Astrocyte (in vitro differentiated cells and primary cell): ENCODE results near the gene ZNF512B. TPM values are rescaled to one million over a fixed set of nuclear protein-coding genes. Genes with fewer than 3 reads are reported as not detected.

ENCODE experiments used
- DNase-seq: peaks from one replicate; pipeline ENCODE4 v3.0.0-alpha.2; 2010; ENCODE audit warnings: low read depth
- FAIRE-seq: peaks from 2 replicates; lab custom pipeline; 2011; peaks lifted over from hg19 to GRCh38; lab: Jason Lieb, UNC
- H2AFZ ChIP-seq: 2 replicates; pipeline ENCODE4 v1.6.0; 2012; ENCODE audit warnings: low read depth, low read length, inconsistent platforms
- H3K27ac ChIP-seq: 2 replicates; pipeline ENCODE4 v1.5.1; 2011; ENCODE audit warnings: low read depth, low read length, inconsistent platforms
- H3K27me3 ChIP-seq: 2 replicates; pipeline ENCODE4 v1.6.0; 2011; ENCODE audit warnings: low read length, inconsistent platforms; ENCODE audit not compliant: insufficient read depth
- H3K36me3 ChIP-seq: 2 replicates; pipeline ENCODE4 v1.5.1; 2011; ENCODE audit warnings: low read length, inconsistent platforms; ENCODE audit not compliant: insufficient read depth
- H3K4me1 ChIP-seq: 2 replicates; pipeline ENCODE4 v1.5.1; 2011; ENCODE audit warnings: low read length, inconsistent platforms; ENCODE audit not compliant: insufficient read depth
- H3K4me2 ChIP-seq: 2 replicates; pipeline ENCODE4 v1.6.0; 2012; ENCODE audit warnings: low read length, inconsistent platforms
- H3K4me3 ChIP-seq: 2 replicates; pipeline ENCODE4 v1.5.1; 2011; ENCODE audit warnings: low read depth, mild to moderate bottlenecking, low read length, inconsistent platforms; ENCODE audit not compliant: insufficient read depth
- H3K79me2 ChIP-seq: 2 replicates; pipeline ENCODE4 v1.6.0; 2012; ENCODE audit warnings: mild to moderate bottlenecking, low read length, inconsistent platforms; ENCODE audit not compliant: insufficient read depth
- H3K9ac ChIP-seq: 2 replicates; pipeline ENCODE4 v1.6.0; 2012; ENCODE audit warnings: mild to moderate bottlenecking, low read length, inconsistent platforms
- H3K9me3 ChIP-seq: 2 replicates; pipeline ENCODE4 v1.5.1; 2012; ENCODE audit warnings: low read depth, mild to moderate bottlenecking, low read length, inconsistent platforms; ENCODE audit not compliant: insufficient read depth
- H4K20me1 ChIP-seq: 2 replicates; pipeline ENCODE4 v1.6.0; 2012; ENCODE audit warnings: low read length, inconsistent platforms; ENCODE audit not compliant: insufficient read depth
- H3K27ac Mint-ChIP-seq: one replicate; pipeline ENCODE4 v1.8.0; 2021; ENCODE audit warnings: mild to moderate bottlenecking, mixed read lengths; ENCODE audit not compliant: unreplicated experiment
- H3K27me3 Mint-ChIP-seq: one replicate; pipeline ENCODE4 v1.8.0; 2021; ENCODE audit warnings: low read depth, mixed read lengths; ENCODE audit not compliant: unreplicated experiment
- H3K36me3 Mint-ChIP-seq: one replicate; pipeline ENCODE4 v1.8.0; 2021; ENCODE audit warnings: low read depth, mixed read lengths; ENCODE audit not compliant: unreplicated experiment
- H3K4me1 Mint-ChIP-seq: one replicate; pipeline ENCODE4 v1.8.0; 2021; ENCODE audit warnings: low read depth, mixed read lengths; ENCODE audit not compliant: unreplicated experiment
- H3K4me3 Mint-ChIP-seq: one replicate; pipeline ENCODE4 v1.8.0; 2021; ENCODE audit warnings: mild to moderate bottlenecking, moderate library complexity, mixed read lengths; ENCODE audit not compliant: unreplicated experiment
- H3K9me3 Mint-ChIP-seq: one replicate; pipeline ENCODE4 v1.8.0; 2021; ENCODE audit warnings: mild to moderate bottlenecking, mixed read lengths; ENCODE audit not compliant: unreplicated experiment
- CTCF ChIP-seq: IDR thresholded peaks from 2 replicates; pipeline ENCODE4 v1.5.1; 2011; ENCODE audit warnings: low read depth, mild to moderate bottlenecking, inconsistent platforms, low read length, moderate library complexity; ENCODE audit not compliant: insufficient read depth
- EZH2 ChIP-seq: IDR thresholded peaks from 2 replicates; pipeline ENCODE4 v1.6.1; 2012; ENCODE audit warnings: mild to moderate bottlenecking, low read length, inconsistent platforms; ENCODE audit not compliant: insufficient read depth
- total RNA-seq: library from RNA; stranded (reverse); gene quantifications from 2 replicates; pipeline ENCODE4 v1.2.1, GENCODE V29; 2021

ZNF512B gene
- total RNA-seq, 1 donor from 2014 or later, result 27.7 TPM

- peaks cover 81% of the 10 kb centered on the region for H3K79me2 ChIP-seq
Observed at GRCh38 chr20:63923651-63924050, 46.1 kb downstream of the ZNF512B start.

DNA sequence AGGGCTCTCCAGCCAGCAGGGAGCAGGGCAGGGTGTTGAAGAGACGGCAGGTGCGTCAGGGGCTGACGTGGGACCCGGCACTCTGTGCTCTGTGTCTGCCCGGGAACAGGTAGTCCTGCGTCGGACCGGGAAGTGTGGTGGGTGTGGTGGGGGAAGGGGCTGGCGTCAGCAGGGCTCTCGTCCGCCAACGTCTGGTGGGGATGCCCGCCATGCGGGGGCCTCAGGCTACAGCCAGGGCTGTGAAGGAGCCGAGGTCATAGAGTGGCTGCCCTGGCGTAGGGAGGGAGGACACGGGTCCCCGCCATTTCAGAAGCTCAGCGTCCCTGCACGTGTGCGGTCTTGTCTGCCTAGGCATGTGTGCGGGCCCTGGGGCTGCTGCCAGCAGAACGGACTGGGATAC lies 49.5 kb downstream of the ZNF512B start:
- Histone ChIP-seq H3K4me1 (no peaks in the 10 kb centered on the region), H3K27ac (no peak overlapping the region), H3K4me3 (no peak overlapping the region), H3K27me3 (no peaks in the 10 kb centered on the region), H4K20me1 (peaks cover 69% of the 10 kb centered on the region), H3K36me3 (no peaks in the 10 kb centered on the region), H3K9ac (no peak overlapping the region), H3K79me2 (peaks cover 84% of the 10 kb centered on the region), H2AFZ (no peak overlapping the region), H3K9me3 (no peaks in the 10 kb centered on the region), H3K4me2 (no peak overlapping the region)
- no peak for DNase-seq
- FAIRE-seq, result no peak
- Mint-ChIP-seq H3K4me1 (peaks cover 2% of the 10 kb centered on the region), H3K27ac (no peak overlapping the region), H3K27me3 (no peaks in the 10 kb centered on the region), H3K36me3 (peaks cover 24% of the 10 kb centered on the region), H3K4me3 (no peak overlapping the region), H3K9me3 (peaks cover 5% of the 10 kb centered on the region)
- no peak for TF ChIP-seq EZH2
- TF ChIP-seq CTCF, result no peak

More at GRCh38 chr20:63923651-63924050, 46.1 kb downstream of the ZNF512B start:
- peaks cover 11% of the 10 kb centered on the region for H3K36me3 ChIP-seq
- Mint-ChIP-seq H3K9me3 (peaks cover 3% of the 10 kb centered on the region), H3K27ac (no peak overlapping the region), H3K27me3 (no peaks in the 10 kb centered on the region), H3K36me3 (peaks cover 11% of the 10 kb centered on the region), H3K4me1 (peaks cover 5% of the 10 kb centered on the region), H3K4me3 (no peak overlapping the region)
- no peaks in the 10 kb centered on the region for H3K27me3 ChIP-seq
- H3K27ac ChIP-seq, result no peak overlapping the region
- H3K9me3 ChIP-seq, result no peaks in the 10 kb centered on the region
- FAIRE-seq (no peak), DNase-seq (no peak)
- no peak overlapping the region for H3K4me2 ChIP-seq
- H3K9ac ChIP-seq, result no peak overlapping the region
- H4K20me1 ChIP-seq, result peaks cover 77% of the 10 kb centered on the region
- H3K4me3 ChIP-seq, result no peak overlapping the region
- no peak overlapping the region for H2AFZ ChIP-seq
- H3K4me1 ChIP-seq, result no peaks in the 10 kb centered on the region
- TF ChIP-seq EZH2, result no peak

DNA sequence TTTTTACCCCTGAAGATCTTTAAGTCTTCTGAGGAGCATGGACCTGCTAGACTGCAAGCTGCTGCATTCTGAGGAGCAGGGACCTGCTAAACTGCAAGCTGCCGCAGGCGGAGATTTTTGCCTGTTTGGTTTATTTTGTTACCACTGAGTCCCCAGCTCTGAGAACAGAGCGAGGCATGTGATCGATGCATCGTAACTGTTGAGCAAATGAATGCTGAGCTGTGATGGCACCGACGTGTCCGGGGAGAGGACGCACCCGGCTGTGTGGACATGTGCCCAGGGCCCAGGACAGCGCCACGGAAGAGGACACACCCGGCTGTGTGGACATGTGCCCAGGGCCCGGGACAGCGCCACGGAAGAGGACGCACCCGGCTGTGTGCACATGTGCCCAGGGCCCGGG lies 50.6 kb downstream of the ZNF512B start:
- no peak overlapping the region for H3K9ac ChIP-seq
- H2AFZ ChIP-seq, result no peak overlapping the region
- FAIRE-seq, result no peak
- peaks cover 67% of the 10 kb centered on the region for H4K20me1 ChIP-seq
- no peak overlapping the region for H3K4me2 ChIP-seq
- no peak overlapping the region for H3K4me3 ChIP-seq
- no peaks in the 10 kb centered on the region for H3K9me3 ChIP-seq
- H3K4me3 Mint-ChIP-seq, result no peak overlapping the region
- no peaks in the 10 kb centered on the region for H3K36me3 ChIP-seq
- no peaks in the 10 kb centered on the region for H3K27me3 ChIP-seq
- no peaks in the 10 kb centered on the region for H3K4me1 ChIP-seq
- H3K27ac Mint-ChIP-seq, result no peak overlapping the region
- H3K27me3 Mint-ChIP-seq, result no peaks in the 10 kb centered on the region
- peaks cover 5% of the 10 kb centered on the region for H3K9me3 Mint-ChIP-seq
- H3K27ac ChIP-seq, result no peak overlapping the region
- DNase-seq, result no peak
- peaks cover 83% of the 10 kb centered on the region for H3K79me2 ChIP-seq
- TF ChIP-seq EZH2 (no peak), CTCF (no peak)
- H3K36me3 Mint-ChIP-seq, result peaks cover 24% of the 10 kb centered on the region
- peaks cover 4% of the 10 kb centered on the region for H3K4me1 Mint-ChIP-seq
